ENCODE data around the gene SMIM13.
A peak's percentile ranks its signal among the peaks of the same experiment; 100 is the strongest.
"Not testable (repeated sequence)": the region's sequence is repeated elsewhere in the genome, so short reads cannot be mapped to it uniquely, and the experiment has no call there.

The SMIM13 gene

GRCh38 chr6:11083491-11083890, 10.1 kb upstream of the SMIM13 start:
- H3K4me3 ChIP-seq (ENCODE audit: low read length), result no peak overlapping the region
- no peak for TF ChIP-seq CTCF (conservative IDR thresholded peaks at IDR 0.05; ENCODE audit: low read length)
- no peak for DNase-seq (ENCODE audit: low read depth)

GRCh38 chr6:11083956-11084355, 9.7 kb upstream of the SMIM13 start:
- H3K4me3 ChIP-seq (ENCODE audit: low read length), result no peak overlapping the region
- DNase-seq (ENCODE audit: low read depth), result no peak
- TF ChIP-seq CTCF (conservative IDR thresholded peaks at IDR 0.05; ENCODE audit: low read length), result no peak

GRCh38 chr6:11085758-11086435, 7.7 kb upstream of the SMIM13 start:
- no peak for TF ChIP-seq CTCF (conservative IDR thresholded peaks at IDR 0.05; ENCODE audit: low read length)
- DNase-seq (ENCODE audit: low read depth), result peak; percentile 70

GRCh38 chr6:11087141-11087812, 6.4 kb upstream of the SMIM13 start:
- not testable (repeated sequence) for H3K4me3 ChIP-seq (ENCODE audit: low read length); DNase-seq (ENCODE audit: low read depth)

More at GRCh38 chr6:11085758-11086435, 7.7 kb upstream of the SMIM13 start:
- no peak overlapping the region for H3K4me3 ChIP-seq (ENCODE audit: low read length)

GRCh38 chr6:11089695-11090094, 3.9 kb upstream of the SMIM13 start:
- no peak overlapping the region for H3K4me3 ChIP-seq (ENCODE audit: low read length)
- TF ChIP-seq CTCF (conservative IDR thresholded peaks at IDR 0.05; ENCODE audit: low read length), result no peak
- DNase-seq (ENCODE audit: low read depth), result no peak

GRCh38 chr6:11091141-11091540, 2.5 kb upstream of the SMIM13 start:
- not testable (repeated sequence) for DNase-seq (ENCODE audit: low read depth); H3K4me3 ChIP-seq (ENCODE audit: low read length)

GRCh38 chr6:11092668-11093375, 812 bp upstream of the SMIM13 start:
- no peak for TF ChIP-seq CTCF (conservative IDR thresholded peaks at IDR 0.05; ENCODE audit: low read length)
- peak; percentile 33 for DNase-seq (ENCODE audit: low read depth)
- peak overlapping the region; percentile 97 for H3K4me3 ChIP-seq (ENCODE audit: low read length)

- TF ChIP-seq CTCF (conservative IDR thresholded peaks at IDR 0.05; ENCODE audit: low read length), result no peak
- no peak for DNase-seq (ENCODE audit: low read depth)
- H3K4me3 ChIP-seq (ENCODE audit: low read length), result peak overlapping the region; percentile 97
Observed at GRCh38 chr6:11093376-11093625, 333 bp upstream of the SMIM13 start.
